Left kidney (tissue), 8 donors: ENCODE data around the gene ZNF491. TPM values are rescaled to one million over a fixed set of nuclear protein-coding genes. Genes with fewer than 3 reads are reported as not detected.
"Not testable (repeated sequence)": the region's sequence is repeated elsewhere in the genome, so short reads cannot be mapped to it uniquely, and the experiment has no call there.

ENCODE experiments used
- DNase-seq: peaks from one replicate; pipeline ENCODE4 v3.0.0-alpha.2; 2013
- long read RNA-seq, 8 donors: transcript quantifications; one replicate each; lab custom pipeline, GENCODE V29; 2026
- polyA plus RNA-seq: library from polyadenylated mRNA; unstranded; fragments of 120-200 nt; gene quantifications from one replicate; pipeline ENCODE4 v1.2.1, GENCODE V29; 2013; ENCODE audit not compliant: insufficient read length

Gene ZNF491
- 7.4 TPM for polyA plus RNA-seq
- long read RNA-seq, donor 1: 0 reads
- long read RNA-seq, donor 2: 0 reads
- long read RNA-seq, donor 3: 0 reads
- long read RNA-seq, donor 4: 0 reads
- long read RNA-seq, donor 5: 0 reads
- long read RNA-seq, donor 6: 0 reads
- long read RNA-seq, donor 7, partial matches to known transcripts: 0 of 1 reads
- long read RNA-seq, donor 7, other reads (novel, unspliced or antisense): 0 of 1 reads
- long read RNA-seq, donor 8: 0 reads

- DNase-seq: peak; percentile 89
Measured at GRCh38 chr19:11798391-11799330, at the start of gene ZNF491. Gene ZNF491 (plus strand): TSS chr19:11798523. CDS start chr19:11805954, 7,431 bp downstream.

GRCh38 chr19:11749751-11750150, 48.6 kb upstream of the ZNF491 start:
- DNase-seq: no peak

- no peak for DNase-seq
Measured at GRCh38 chr19:11752244-11752736, 46.0 kb upstream of the ZNF491 start.

- no peak for DNase-seq
Measured at GRCh38 chr19:11754663-11755062, 43.7 kb upstream of the ZNF491 start.

GRCh38 chr19:11756965-11757364, 41.4 kb upstream of the ZNF491 start:
- no peak for DNase-seq

- DNase-seq: no peak
Measured at GRCh38 chr19:11759805-11760204, 38.5 kb upstream of the ZNF491 start.

- DNase-seq: no peak
Measured at GRCh38 chr19:11763117-11763516, 35.2 kb upstream of the ZNF491 start.

- no peak for DNase-seq
Measured at GRCh38 chr19:11763611-11764010, 34.7 kb upstream of the ZNF491 start.

- peak; percentile 98 for DNase-seq
Measured at GRCh38 chr19:11766597-11767591, 31.4 kb upstream of the ZNF491 start, which contains the start of gene ZNF441. Gene ZNF441 (plus strand): TSS chr19:11767000. CDS start chr19:11767194, 194 bp downstream.

- peak; percentile 43 for DNase-seq
Measured at GRCh38 chr19:11767633-11768133, 30.6 kb upstream of the ZNF491 start.

GRCh38 chr19:11769995-11770394, 28.3 kb upstream of the ZNF491 start:
- DNase-seq: no peak

GRCh38 chr19:11771520-11771919, 26.8 kb upstream of the ZNF491 start:
- DNase-seq: not testable (repeated sequence)

GRCh38 chr19:11776669-11777068, 21.7 kb upstream of the ZNF491 start:
- not testable (repeated sequence) for DNase-seq

- DNase-seq: no peak
Measured at GRCh38 chr19:11780431-11781020, 17.8 kb upstream of the ZNF491 start.

GRCh38 chr19:11781295-11782057, 16.8 kb upstream of the ZNF491 start:
- DNase-seq: no peak

GRCh38 chr19:11783767-11784166, 14.6 kb upstream of the ZNF491 start:
- DNase-seq: no peak

- DNase-seq: no peak
Measured at GRCh38 chr19:11784356-11784755, 14.0 kb upstream of the ZNF491 start.

GRCh38 chr19:11787536-11787935, 10.8 kb upstream of the ZNF491 start:
- DNase-seq: no peak

- DNase-seq: no peak
Measured at GRCh38 chr19:11792942-11793341, 5.4 kb upstream of the ZNF491 start.

- peak; percentile 90 for DNase-seq
Measured at GRCh38 chr19:11797491-11797890, 832 bp upstream of the ZNF491 start.
